HG03103 (cell line): Measurements from ENCODE around the gene SERF2.
"Not testable (repeated sequence)": the region's sequence is repeated elsewhere in the genome, so short reads cannot be mapped to it uniquely, and the experiment has no call there.

ENCODE experiments used
- ATAC-seq: cut with Tn5 transposase; IDR thresholded peaks from one replicate; pipeline ENCODE4 v1.9.1; 2021; ENCODE audit warnings: low read depth; ENCODE audit not compliant: unreplicated experiment

Gene SERF2

GRCh38 chr15:43792761-43793476, 799 bp downstream of the SERF2 start:
- no peak for ATAC-seq

DNA sequence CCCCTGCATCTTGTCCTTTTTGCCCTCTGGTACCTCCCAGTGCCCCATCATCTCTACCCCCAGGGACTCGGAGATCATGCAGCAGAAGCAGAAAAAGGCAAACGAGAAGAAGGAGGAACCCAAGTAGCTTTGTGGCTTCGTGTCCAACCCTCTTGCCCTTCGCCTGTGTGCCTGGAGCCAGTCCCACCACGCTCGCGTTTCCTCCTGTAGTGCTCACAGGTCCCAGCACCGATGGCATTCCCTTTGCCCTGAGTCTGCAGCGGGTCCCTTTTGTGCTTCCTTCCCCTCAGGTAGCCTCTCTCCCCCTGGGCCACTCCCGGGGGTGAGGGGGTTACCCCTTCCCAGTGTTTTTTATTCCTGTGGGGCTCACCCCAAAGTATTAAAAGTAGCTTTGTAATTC, 1.5 kb downstream of the SERF2 start:
- no peak for ATAC-seq

- ATAC-seq = no peak
Measured at GRCh38 chr15:43794269-43795037, 2.3 kb downstream of the SERF2 start.

DNA sequence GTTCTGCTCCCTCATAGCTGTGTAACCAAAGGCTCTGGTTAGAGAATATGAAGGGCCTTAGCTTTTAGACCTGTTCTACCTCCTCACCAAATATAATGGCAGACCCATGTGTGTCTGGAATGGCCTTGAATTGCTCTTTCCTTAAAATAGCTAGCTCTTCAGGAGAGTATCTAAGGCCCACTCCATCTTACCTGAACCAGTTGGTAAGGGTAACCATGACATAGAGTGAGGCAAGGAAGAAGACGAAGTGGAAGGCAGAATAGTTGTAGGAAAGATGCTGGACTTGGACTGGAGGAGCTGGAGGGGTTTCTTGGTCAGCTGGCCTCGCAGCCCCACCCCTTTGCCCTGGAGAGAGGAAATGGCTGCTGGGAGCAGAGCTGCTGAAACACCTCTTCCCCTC, 3.1 kb downstream of the SERF2 start:
- no peak for ATAC-seq

GRCh38 chr15:43795997-43796396, 3.9 kb downstream of the SERF2 start:
- no peak for ATAC-seq

GRCh38 chr15:43796566-43796965, 4.4 kb downstream of the SERF2 start:
- no peak for ATAC-seq

DNA sequence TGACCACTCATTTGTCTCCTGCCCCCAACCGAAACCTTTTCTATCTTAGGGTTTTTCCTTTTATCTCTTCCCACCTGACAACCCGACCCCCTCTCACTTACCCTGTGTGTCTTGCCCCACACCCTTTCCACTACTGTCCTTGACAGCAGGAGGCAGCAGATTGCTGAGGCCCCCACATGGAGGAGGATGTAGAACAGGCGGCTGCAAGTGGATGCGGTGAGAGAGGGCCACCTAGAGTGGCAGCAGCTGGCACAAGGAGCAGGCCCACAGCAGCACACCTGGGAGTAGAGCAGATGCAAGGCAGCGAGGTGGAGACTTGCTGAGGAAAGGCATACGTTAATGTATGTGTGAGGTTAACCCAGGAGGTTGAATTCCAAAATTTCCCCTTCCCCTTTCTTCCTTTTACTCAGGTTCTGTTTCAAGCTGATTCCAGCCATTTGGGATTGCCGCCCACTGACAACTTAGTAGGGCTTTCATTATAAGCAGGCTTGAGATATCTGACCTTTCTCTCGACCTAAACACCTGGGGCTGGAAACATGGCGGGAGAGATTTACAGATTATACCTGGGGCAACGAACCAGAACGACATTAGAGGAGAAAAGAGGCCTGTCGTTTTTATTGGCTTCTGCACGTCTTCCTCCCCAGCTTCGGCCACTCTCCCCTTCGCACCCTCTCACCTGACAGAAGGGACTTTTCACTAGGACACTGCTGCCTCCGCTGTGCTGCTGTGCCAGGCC, 7.3 kb downstream of the SERF2 start:
- ATAC-seq = no peak

- no peak for ATAC-seq
Measured at GRCh38 chr15:43799945-43800285, 7.8 kb downstream of the SERF2 start, which contains the start of gene SERINC4. Gene SERINC4, minus strand, starts transcription at chr15:43800220. Its CDS starts 234 bp downstream, at chr15:43799986.

DNA sequence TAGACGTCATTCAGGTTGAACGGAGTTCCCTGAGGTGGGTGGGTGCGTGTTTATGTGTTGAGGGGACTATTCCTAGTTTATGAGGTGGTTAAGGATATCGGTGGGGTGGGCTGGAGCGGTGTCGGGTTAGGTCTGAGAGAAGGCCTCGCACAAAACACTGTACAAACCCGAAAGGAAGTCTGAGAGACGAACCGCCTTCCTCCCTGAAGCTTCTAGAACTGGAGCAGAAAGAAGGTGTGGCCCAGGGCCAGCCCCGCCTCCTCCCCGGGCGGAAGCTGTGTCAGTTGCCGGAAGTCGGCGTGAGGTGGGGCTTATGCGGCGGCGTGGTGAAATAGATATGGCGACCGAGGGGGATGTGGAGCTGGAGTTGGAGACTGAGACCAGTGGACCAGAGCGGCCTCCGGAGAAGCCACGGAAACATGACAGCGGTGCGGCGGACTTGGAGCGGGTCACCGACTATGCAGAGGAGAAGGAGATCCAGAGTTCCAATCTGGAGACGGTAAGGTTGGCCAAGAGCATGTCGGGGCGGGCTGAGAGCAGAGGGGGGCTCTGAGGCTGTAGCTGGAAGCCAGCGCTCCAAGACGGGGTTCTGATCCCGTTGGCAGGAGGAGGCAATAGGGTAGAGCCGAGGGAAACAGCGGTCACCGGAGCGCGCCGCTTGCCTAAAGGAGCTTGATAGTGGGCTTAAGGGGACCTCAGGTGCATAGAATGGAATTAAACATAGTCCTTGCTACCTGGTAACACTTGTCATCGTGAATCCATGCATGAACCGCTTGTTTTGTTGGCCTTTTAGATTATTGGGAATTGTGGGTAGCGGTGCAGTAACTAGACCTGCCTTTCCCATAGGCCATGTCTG, 8.4 kb downstream of the SERF2 start, which contains the start of gene HYPK:
TSS of gene HYPK (plus strand) at position 314 of the 856 bp plus-strand sequence. CDS start at position 338, 24 bp downstream.
- ATAC-seq = peak; percentile 86

GRCh38 chr15:43802676-43803075, 10.6 kb downstream of the SERF2 start:
- ATAC-seq = not testable (repeated sequence)

DNA sequence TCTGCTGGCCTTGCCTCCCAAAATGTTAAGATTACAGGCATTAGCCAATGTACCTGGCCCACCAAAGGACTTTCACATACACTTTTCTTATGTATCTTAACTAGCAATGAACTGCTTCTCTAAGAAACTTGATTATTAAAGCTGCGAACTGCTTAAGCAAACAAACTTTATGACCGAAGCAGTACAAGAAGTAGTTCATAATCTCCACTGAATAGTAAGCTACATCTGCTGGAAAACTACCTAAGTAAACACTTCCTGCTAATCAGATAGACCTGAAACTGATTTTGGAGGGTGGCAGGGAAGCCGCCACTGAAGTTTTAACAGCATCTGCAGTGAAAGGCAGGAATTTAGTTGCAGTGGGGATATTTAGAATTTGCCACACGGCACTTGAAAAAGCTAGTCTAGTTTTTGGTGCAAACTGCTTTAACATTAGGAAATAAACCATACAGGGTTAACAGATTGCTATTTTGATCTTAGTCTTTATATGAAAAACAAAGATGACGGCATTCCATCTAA, 16.4 kb downstream of the SERF2 start:
- no peak for ATAC-seq

DNA sequence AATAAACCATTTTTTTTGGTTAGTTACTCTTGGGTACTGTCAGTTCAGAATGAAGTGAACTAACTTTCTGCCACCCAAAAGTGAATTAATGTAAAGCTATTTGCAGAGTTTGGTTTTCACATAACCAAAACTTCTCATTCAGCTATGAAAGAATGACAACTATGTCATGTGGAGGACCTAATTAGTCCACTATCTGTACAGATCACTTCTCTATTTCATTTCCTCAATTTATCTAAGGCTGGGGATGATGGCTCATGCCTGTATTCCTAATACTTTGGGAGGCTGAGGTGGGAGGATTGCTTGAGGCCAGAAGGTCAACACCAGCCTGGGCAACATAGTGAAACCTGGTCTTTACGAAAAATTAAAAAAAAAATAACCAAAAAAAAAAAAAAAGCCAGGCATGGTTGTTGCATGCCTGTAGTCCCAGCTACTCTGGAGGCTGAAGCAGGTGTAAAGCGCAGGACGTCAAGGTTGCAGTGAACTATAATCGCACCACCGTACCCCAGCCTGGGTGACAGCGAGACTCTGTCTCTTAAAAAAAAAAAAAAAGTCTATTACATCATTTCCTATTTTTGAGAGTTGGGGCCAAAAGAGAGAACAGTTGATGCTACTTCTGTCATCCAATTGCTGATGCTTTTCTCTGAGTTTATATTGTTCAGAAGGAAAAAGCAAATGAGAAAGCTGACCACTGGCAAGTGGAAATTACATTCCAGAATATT, 17.0 kb downstream of the SERF2 start:
- no peak for ATAC-seq

DNA sequence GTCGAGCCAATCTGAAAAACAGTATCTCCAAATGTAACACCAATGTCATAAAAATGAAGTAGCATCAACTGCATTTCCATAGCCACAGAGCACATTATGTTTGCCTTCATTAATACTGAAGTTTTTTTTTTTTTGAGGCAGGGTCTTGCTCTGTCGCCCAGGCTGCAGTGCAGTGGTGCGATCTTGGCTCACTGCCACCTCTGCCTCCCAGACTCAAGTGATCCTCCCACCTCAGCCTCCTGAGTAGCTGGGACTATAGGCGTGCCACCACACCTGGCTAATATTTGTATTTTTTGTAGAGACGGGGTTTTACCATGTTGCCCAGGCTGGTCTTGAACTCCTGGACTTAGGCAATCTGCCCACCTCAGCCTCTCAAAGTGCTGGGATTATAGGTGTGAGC, 22.9 kb downstream of the SERF2 start:
- ATAC-seq = not testable (repeated sequence)

GRCh38 chr15:43821505-43821904, 29.4 kb downstream of the SERF2 start:
- no peak for ATAC-seq

DNA sequence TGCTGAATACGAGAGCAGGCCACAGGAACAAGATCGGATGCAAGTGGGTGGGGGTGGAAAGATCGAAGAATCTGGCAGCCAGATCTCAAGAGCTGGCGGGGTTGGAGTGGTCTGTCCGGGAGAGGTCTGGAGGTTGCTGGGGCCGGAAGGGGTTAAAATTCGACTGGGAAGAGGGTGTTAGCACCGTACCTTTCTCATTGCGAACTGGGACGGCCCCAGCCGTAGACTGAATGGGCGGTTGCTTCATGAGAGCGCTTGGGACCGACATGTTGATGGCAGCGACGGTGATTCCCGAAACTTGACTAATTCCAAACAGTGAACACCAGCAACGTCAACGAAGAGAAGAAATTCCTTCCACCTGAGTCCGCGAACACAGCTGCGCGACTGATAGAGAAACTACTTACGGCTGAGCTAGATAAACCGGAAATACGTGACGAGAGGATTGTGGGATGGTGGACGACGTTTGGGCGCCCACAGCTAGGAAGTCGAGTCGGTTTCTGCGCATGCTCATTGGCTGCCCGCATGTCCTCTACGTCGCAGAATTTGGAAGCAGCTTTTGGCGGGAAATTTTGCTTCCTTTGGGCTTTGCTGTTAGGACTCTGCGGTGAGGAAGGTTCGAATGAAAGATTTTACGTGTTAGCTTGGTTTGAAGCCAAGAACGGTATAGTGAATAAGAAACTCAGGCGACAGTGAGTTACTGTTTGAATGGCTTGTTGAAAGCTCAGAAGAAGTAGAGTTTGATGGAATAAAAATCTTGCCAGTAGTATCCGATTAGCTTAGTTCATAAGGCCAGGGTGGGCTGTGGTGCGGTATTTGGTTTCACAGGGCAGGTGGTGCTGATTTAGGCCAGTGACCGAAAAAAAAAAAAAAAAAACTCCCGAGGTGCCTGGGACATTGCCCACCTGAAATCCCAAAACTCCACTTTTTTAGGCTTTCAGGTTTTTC, 32.5 kb downstream of the SERF2 start, which contains the start of gene MFAP1:
TSS of gene MFAP1 (minus strand) at position 389 of the 945 bp plus-strand sequence. CDS start at position 268, 121 bp downstream.
- ATAC-seq = peak; percentile 59

GRCh38 chr15:43825305-43825704, 33.2 kb downstream of the SERF2 start:
- not testable (repeated sequence) for ATAC-seq

- no peak for ATAC-seq
Measured at GRCh38 chr15:43826029-43826507, 33.9 kb downstream of the SERF2 start.
